Ascending aorta (tissue), 2 donors: Measurements from ENCODE around the gene TMEM269. TPM values are rescaled to one million over a fixed set of nuclear protein-coding genes. Genes with fewer than 3 reads are reported as not detected.

Experiments used
- DNase-seq, 2 donors: peaks; one replicate each; pipeline ENCODE4 v3.0.0-alpha.2; 2019; ENCODE audit warnings: low spot score in 2 of 2
- H3K27ac ChIP-seq, 2 donors: fragments of 200-600 bp; sonication (generic); one replicate each; pipeline ENCODE4 v1.5.1; 2016 to 2017; ENCODE audit warnings: mild to moderate bottlenecking in 1 of 2
- H3K27me3 ChIP-seq: fragments of 200-600 bp; sonication (generic); one replicate; pipeline ENCODE4 v1.5.1; 2017
- H3K36me3 ChIP-seq, 2 donors: fragments of 200-600 bp; sonication (generic); one replicate each; pipeline ENCODE4 v1.5.1; 2016
- H3K4me1 ChIP-seq, 2 donors: fragments of 200-600 bp; sonication (generic); one replicate each; pipeline ENCODE4 v1.5.1; 2016 to 2017; ENCODE audit warnings: mild to moderate bottlenecking in 1 of 2
- H3K4me3 ChIP-seq, 2 donors: fragments of 200-600 bp; sonication (generic); one replicate each; pipeline ENCODE4 v1.5.1; 2016 to 2017; ENCODE audit warnings: mild to moderate bottlenecking in 1 of 2
- H3K9me3 ChIP-seq, 2 donors: fragments of 200-600 bp; sonication (generic); one replicate each; pipeline ENCODE4 v1.5.1; 2016
- intact Hi-C: fragments of 100-400 bp; cut with DNase I; formaldehyde crosslinking; loops from one replicate; pipeline ENCODE4 v1.15.1; 2023
- total RNA-seq: library from RNA; depleted of rRNA; stranded (reverse); fragments of >200 nt; gene quantifications from one replicate; pipeline ENCODE4 v1.1.0, GENCODE V29; 2016
- TF ChIP-seq, protein P1 (sequence below), 3 experiments: fragments of 200-600 bp in 2 of 3; fragments of 450-650 bp in 1 of 3; sonication (generic) in 2 of 3; IDR thresholded peaks; one replicate each; pipeline ENCODE4 v1.5.1; 2016 to 2019; ENCODE audit warnings: antibody characterized with exemption in 3 of 3, mild to moderate bottlenecking in 1 of 3, moderate library complexity in 1 of 3

The TMEM269 gene
- total RNA-seq, 1 donor from 2014 or later, result not detected

DNA sequence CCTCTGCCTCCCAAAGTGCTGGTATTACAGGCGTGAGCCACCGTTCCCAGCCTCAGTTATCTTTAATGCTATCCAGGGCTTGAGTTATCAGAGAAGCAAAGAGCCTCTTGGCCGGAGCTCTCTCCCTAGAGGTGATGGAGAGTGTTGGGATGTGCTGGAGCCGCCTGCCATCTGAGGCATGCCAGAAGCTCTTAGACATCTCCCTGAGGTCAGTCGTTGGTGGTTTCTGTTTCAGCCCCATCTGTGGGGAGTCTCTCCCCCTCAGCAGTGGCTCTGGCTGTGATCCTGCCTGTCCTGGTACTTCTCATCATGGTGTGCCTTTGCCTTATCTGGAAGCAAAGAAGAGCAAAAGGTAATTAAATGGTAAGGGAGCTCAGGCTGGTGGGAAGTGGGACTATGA, 50.0 kb downstream of the TMEM269 start:
- Histone ChIP-seq H3K36me3 (no peaks in the 10 kb centered on the region), H3K27ac (no peak overlapping the region), H3K27me3 (no peaks in the 10 kb centered on the region), H3K4me1 (no peaks in the 10 kb centered on the region), H3K4me3 (no peak overlapping the region), H3K9me3 (no peaks in the 10 kb centered on the region)
- intact Hi-C loops, result no loop called here
- TF ChIP-seq, protein P1, sequence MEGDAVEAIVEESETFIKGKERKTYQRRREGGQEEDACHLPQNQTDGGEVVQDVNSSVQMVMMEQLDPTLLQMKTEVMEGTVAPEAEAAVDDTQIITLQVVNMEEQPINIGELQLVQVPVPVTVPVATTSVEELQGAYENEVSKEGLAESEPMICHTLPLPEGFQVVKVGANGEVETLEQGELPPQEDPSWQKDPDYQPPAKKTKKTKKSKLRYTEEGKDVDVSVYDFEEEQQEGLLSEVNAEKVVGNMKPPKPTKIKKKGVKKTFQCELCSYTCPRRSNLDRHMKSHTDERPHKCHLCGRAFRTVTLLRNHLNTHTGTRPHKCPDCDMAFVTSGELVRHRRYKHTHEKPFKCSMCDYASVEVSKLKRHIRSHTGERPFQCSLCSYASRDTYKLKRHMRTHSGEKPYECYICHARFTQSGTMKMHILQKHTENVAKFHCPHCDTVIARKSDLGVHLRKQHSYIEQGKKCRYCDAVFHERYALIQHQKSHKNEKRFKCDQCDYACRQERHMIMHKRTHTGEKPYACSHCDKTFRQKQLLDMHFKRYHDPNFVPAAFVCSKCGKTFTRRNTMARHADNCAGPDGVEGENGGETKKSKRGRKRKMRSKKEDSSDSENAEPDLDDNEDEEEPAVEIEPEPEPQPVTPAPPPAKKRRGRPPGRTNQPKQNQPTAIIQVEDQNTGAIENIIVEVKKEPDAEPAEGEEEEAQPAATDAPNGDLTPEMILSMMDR (IDR thresholded peaks at IDR 0.05), result no peak
- no peak for DNase-seq

- DNase-seq, result no peak
These were observed 50.6 kb downstream of the TMEM269 start for GRCh38 chr1:42835422-42835821.

GRCh38 chr1:42837709-42838108, 52.9 kb downstream of the TMEM269 start:
- no peaks in the 10 kb centered on the region for H3K27me3 ChIP-seq
- no peaks in the 10 kb centered on the region for H3K4me1 ChIP-seq
- H3K27ac ChIP-seq, result no peak overlapping the region
- H3K4me3 ChIP-seq, result no peak overlapping the region
- TF ChIP-seq, protein P1 (IDR thresholded peaks at IDR 0.05), result no peak
- intact Hi-C loops, result no loop called here
- no peak for DNase-seq
- no peaks in the 10 kb centered on the region for H3K9me3 ChIP-seq
- H3K36me3 ChIP-seq, result no peaks in the 10 kb centered on the region

More at GRCh38 chr1:42835422-42835821, 50.6 kb downstream of the TMEM269 start:
- Histone ChIP-seq H3K9me3 (no peaks in the 10 kb centered on the region), H3K4me1 (no peaks in the 10 kb centered on the region), H3K4me3 (no peak overlapping the region), H3K27ac (no peak overlapping the region), H3K36me3 (no peaks in the 10 kb centered on the region), H3K27me3 (no peaks in the 10 kb centered on the region)
- intact Hi-C loops, result no loop called here
- TF ChIP-seq, protein P1 (IDR thresholded peaks at IDR 0.05), result no peak

DNA sequence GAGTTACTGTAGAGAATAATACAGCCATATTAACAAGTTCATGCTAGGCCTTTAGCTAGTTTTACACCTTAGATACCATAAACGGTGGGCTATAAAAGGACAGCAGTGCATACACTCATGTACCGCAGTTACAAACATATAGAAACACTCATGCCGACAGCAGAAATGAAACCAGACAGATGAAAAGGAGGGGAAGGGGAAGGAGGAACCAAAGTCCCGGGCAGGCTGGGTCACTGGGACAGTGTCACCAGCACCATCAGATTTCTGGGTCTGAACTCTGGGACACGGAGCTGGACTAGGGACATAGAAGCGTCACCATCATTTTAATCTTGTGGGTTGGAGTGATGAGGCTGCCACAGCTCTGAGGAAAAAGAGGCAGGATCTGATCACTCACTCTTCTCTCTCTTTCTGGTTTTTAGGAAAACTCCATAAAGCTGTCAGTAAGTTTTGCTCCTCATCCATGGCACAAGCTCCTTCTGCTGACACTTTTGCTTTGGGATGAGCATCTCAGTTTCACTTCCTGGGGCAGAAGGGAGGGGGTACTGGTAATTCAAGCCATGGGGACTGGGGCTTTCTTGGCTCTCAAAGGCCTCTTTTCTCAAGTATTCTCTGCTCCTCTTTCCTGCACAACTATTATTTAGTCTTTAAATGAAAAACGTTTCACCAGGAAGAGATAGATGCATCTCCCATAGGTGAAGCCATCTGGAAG, 53.8 kb downstream of the TMEM269 start:
- DNase-seq, result no peak
- intact Hi-C loops, result no loop called here
- no peaks in the 10 kb centered on the region for H3K9me3 ChIP-seq
- H3K36me3 ChIP-seq, result peaks cover 0 to 3% of the 10 kb centered on the region in 2 donors
- no peaks in the 10 kb centered on the region for H3K27me3 ChIP-seq
- no peak overlapping the region for H3K4me3 ChIP-seq
- H3K4me1 ChIP-seq, result no peaks in the 10 kb centered on the region
- H3K27ac ChIP-seq, result no peak overlapping the region
- TF ChIP-seq, protein P1 (IDR thresholded peaks at IDR 0.05), result no peak

GRCh38 chr1:42841010-42841409, 56.2 kb downstream of the TMEM269 start:
- peaks cover 0 to 5% of the 10 kb centered on the region in 2 donors for H3K4me1 ChIP-seq
- peaks cover 0 to 3% of the 10 kb centered on the region in 2 donors for H3K36me3 ChIP-seq
- intact Hi-C loops, result loop anchor here (10.0 kb wide), 2 partner anchors 386 to 514 kb away; partner anchors contain the start of genes CDC20, PPCS and ZMYND12

More at GRCh38 chr1:42841010-42841409, 56.2 kb downstream of the TMEM269 start:
- no peaks in the 10 kb centered on the region for H3K9me3 ChIP-seq
- TF ChIP-seq, protein P1 (IDR thresholded peaks at IDR 0.05), result no peak
- no peak overlapping the region for H3K27ac ChIP-seq
- no peaks in the 10 kb centered on the region for H3K27me3 ChIP-seq
- no peak overlapping the region for H3K4me3 ChIP-seq
- DNase-seq, result no peak
